Retinal pigment epithelial cell (primary cell): ENCODE results near the gene PREX1.

Experiments
- DNase-seq: peaks from one replicate; pipeline ENCODE4 v3.0.0-alpha.2; 2010; ENCODE audit warnings: low read depth
- H3K4me3 ChIP-seq: 2 replicates; pipeline ENCODE4 v1.5.1; 2011; ENCODE audit warnings: mild to moderate bottlenecking, low read length, control low read depth, moderate library complexity
- TF ChIP-seq, protein P1 (sequence below): conservative IDR thresholded peaks from 2 replicates; pipeline ENCODE4 v1.5.1; 2011; ENCODE audit warnings: low read depth, low read length, control low read depth, inconsistent platforms

Gene PREX1

GRCh38 chr20:48667481-48667880 is 160.3 kb downstream of the PREX1 start:
- no peak overlapping the region for H3K4me3 ChIP-seq
- no peak for DNase-seq
- TF ChIP-seq, protein P1, sequence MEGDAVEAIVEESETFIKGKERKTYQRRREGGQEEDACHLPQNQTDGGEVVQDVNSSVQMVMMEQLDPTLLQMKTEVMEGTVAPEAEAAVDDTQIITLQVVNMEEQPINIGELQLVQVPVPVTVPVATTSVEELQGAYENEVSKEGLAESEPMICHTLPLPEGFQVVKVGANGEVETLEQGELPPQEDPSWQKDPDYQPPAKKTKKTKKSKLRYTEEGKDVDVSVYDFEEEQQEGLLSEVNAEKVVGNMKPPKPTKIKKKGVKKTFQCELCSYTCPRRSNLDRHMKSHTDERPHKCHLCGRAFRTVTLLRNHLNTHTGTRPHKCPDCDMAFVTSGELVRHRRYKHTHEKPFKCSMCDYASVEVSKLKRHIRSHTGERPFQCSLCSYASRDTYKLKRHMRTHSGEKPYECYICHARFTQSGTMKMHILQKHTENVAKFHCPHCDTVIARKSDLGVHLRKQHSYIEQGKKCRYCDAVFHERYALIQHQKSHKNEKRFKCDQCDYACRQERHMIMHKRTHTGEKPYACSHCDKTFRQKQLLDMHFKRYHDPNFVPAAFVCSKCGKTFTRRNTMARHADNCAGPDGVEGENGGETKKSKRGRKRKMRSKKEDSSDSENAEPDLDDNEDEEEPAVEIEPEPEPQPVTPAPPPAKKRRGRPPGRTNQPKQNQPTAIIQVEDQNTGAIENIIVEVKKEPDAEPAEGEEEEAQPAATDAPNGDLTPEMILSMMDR = no peak

GRCh38 chr20:48665785-48666184 is 162.0 kb downstream of the PREX1 start:
- H3K4me3 ChIP-seq = no peak overlapping the region
- TF ChIP-seq, protein P1 = no peak
- no peak for DNase-seq

DNA sequence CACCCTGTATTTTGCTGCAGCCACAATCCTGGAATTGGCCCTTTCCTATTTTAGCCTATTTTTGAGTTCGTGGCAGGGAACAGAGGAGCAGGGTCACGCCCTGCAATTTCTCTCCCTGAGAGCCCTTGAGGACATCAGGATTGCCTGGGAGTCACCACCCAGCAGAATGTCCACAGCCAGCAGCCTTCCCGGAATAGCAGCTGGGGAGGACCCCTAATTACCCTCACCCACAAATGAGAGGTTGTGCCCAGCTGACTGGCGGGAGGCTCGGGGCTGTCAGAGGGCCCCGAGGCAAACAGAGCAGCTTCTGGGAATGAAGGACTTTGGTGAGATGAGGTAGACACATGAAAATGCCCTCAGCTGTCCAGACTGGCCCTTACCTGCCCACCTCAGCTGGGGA is 165.1 kb downstream of the PREX1 start:
- H3K4me3 ChIP-seq = no peak overlapping the region
- TF ChIP-seq, protein P1 = no peak
- DNase-seq = no peak

- H3K4me3 ChIP-seq = no peak overlapping the region
- DNase-seq = no peak
- TF ChIP-seq, protein P1 = no peak
Observed at GRCh38 chr20:48661575-48662455, 166.0 kb downstream of the PREX1 start.

DNA sequence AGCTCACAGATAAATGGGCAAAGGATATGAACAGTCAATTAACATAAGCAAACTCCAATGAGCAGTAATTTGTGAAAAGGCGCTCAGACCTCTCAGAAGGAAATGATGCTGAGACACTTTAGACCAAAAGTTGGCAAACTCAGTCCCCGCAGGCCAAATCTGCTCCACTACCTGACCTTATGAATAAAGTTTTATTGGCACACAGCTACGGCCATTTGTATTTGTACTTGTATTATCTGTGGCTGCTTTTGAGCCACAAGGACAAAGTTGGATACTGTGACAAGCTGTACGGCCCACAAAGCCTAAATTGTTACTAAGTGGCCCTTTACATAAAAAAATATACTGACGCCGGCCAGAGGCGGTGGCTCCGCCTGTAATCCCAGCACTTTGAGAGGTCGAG is 167.0 kb downstream of the PREX1 start:
- no peak for DNase-seq
- TF ChIP-seq, protein P1 = no peak
- H3K4me3 ChIP-seq = no peak overlapping the region

GRCh38 chr20:48659858-48660257 is 167.9 kb downstream of the PREX1 start:
- H3K4me3 ChIP-seq = no peak overlapping the region
- DNase-seq = no peak
- TF ChIP-seq, protein P1 = no peak

GRCh38 chr20:48658505-48658904 is 169.3 kb downstream of the PREX1 start:
- TF ChIP-seq, protein P1 = no peak
- DNase-seq = no peak
- H3K4me3 ChIP-seq = no peak overlapping the region
